ENCODE results near the gene EXTL1.

GRCh38 chr1:26025060-26025459, 3.5 kb downstream of the EXTL1 start:
- TF ChIP-seq, protein P1, sequence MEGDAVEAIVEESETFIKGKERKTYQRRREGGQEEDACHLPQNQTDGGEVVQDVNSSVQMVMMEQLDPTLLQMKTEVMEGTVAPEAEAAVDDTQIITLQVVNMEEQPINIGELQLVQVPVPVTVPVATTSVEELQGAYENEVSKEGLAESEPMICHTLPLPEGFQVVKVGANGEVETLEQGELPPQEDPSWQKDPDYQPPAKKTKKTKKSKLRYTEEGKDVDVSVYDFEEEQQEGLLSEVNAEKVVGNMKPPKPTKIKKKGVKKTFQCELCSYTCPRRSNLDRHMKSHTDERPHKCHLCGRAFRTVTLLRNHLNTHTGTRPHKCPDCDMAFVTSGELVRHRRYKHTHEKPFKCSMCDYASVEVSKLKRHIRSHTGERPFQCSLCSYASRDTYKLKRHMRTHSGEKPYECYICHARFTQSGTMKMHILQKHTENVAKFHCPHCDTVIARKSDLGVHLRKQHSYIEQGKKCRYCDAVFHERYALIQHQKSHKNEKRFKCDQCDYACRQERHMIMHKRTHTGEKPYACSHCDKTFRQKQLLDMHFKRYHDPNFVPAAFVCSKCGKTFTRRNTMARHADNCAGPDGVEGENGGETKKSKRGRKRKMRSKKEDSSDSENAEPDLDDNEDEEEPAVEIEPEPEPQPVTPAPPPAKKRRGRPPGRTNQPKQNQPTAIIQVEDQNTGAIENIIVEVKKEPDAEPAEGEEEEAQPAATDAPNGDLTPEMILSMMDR (IDR thresholded peaks at IDR 0.05): no peak
- no peak for TF ChIP-seq POLR2A (IDR thresholded peaks at IDR 0.05)

All from esophagus squamous epithelium (tissue), 4 donors.